Smooth muscle cell (in vitro differentiated cells): ENCODE results near the gene FRMD6. TPM values are rescaled to one million over a fixed set of nuclear protein-coding genes. Genes with fewer than 3 reads are reported as not detected.

Experiments
- DNase-seq: peaks from one replicate; lab custom pipeline; 2025; ENCODE audit not compliant: unreplicated experiment; lab: John Stamatoyannopoulos, UW
- H2AFZ ChIP-seq: fragments of 200-600 bp; sonication (generic); 2 replicates; pipeline ENCODE4 v1.6.0; 2016; ENCODE audit warnings: antibody characterized with exemption, low read depth, mild to moderate bottlenecking
- H3F3A ChIP-seq: fragments of 200-600 bp; sonication (generic); 2 replicates; pipeline ENCODE4 v1.6.0; 2017; ENCODE audit warnings: antibody characterized with exemption, low read depth
- H3K27ac ChIP-seq: fragments of 200-600 bp; sonication (generic); 2 replicates; pipeline ENCODE4 v1.5.1; 2016; ENCODE audit warnings: low read depth, mild to moderate bottlenecking
- H3K27me3 ChIP-seq: fragments of 200-600 bp; sonication (generic); 2 replicates; pipeline ENCODE4 v1.6.1; 2016; ENCODE audit warnings: low read depth, mild to moderate bottlenecking
- H3K36me3 ChIP-seq: fragments of 200-600 bp; sonication (generic); 2 replicates; pipeline ENCODE4 v1.5.1; 2016; ENCODE audit warnings: low read depth
- H3K4me1 ChIP-seq: fragments of 200-600 bp; sonication (generic); 2 replicates; pipeline ENCODE4 v1.5.1; 2016; ENCODE audit warnings: low read depth
- H3K4me2 ChIP-seq: fragments of 200-600 bp; sonication (generic); 2 replicates; pipeline ENCODE4 v1.6.0; 2016; ENCODE audit warnings: mild to moderate bottlenecking
- H3K4me3 ChIP-seq: fragments of 200-600 bp; sonication (generic); 2 replicates; pipeline ENCODE4 v1.5.1; 2016; ENCODE audit warnings: mild to moderate bottlenecking
- H3K79me2 ChIP-seq: fragments of 200-600 bp; sonication (generic); 2 replicates; pipeline ENCODE4 v1.6.0; 2016; ENCODE audit warnings: low read depth, mild to moderate bottlenecking
- H3K9ac ChIP-seq: fragments of 200-600 bp; sonication (generic); 2 replicates; pipeline ENCODE4 v1.6.0; 2016; ENCODE audit warnings: low read depth
- H3K9me3 ChIP-seq: fragments of 200-600 bp; sonication (generic); replicated peaks from 2 replicates; pipeline ENCODE4 v1.5.1; 2016; ENCODE audit warnings: low read depth
- H4K20me1 ChIP-seq: fragments of 200-600 bp; sonication (generic); 2 replicates; pipeline ENCODE4 v1.6.0; 2016; ENCODE audit warnings: low read depth
- CTCF ChIP-seq: fragments of 200-600 bp; sonication (generic); IDR thresholded peaks from 2 replicates; pipeline ENCODE4 v1.5.1; 2017; ENCODE audit warnings: borderline replicate concordance, mild to moderate bottlenecking, antibody characterized with exemption; ENCODE audit not compliant: insufficient read depth, poor library complexity, severe bottlenecking
- WGBS: methylation state at CpG from one replicate; pipeline ENCODE4 v1.1.7; 2016; ENCODE audit warnings: low lambda C conversion rate; 5-methylcytosine and 5-hydroxymethylcytosine counted together
- polyA plus RNA-seq: library from polyadenylated mRNA; unstranded; fragments of >200 nt; fragmentation: Nextera tagmentation; extraction: Ambion mirVana; gene quantifications from 2 replicates; pipeline ENCODE4 v1.2.1, GENCODE V29; 2016
- total RNA-seq: library from RNA; depleted of rRNA; stranded (reverse); fragments of >200 nt; gene quantifications from 2 replicates; pipeline ENCODE4 v1.2.3, GENCODE V29; 2014

Gene FRMD6
- total and polyA plus RNA-seq, 2 experiments from 2014 or later, result 254 to 564 TPM

GRCh38 chr14:51614707-51615106 is 37.0 kb upstream of the FRMD6 start:
- DNase-seq, result no peak
- Histone ChIP-seq H3K4me1 (no peaks in the 10 kb centered on the region), H3K4me2 (no peak overlapping the region), H3K9me3 (no peaks in the 10 kb centered on the region), H3K27ac (no peak overlapping the region), H3K27me3 (no peaks in the 10 kb centered on the region), H3K4me3 (no peak overlapping the region), H3K9ac (no peak overlapping the region), H2AFZ (no peak overlapping the region), H3K79me2 (peaks cover 4% of the 10 kb centered on the region), H4K20me1 (no peaks in the 10 kb centered on the region), H3F3A (no peaks in the 10 kb centered on the region), H3K36me3 (no peaks in the 10 kb centered on the region)
- TF ChIP-seq CTCF, result no peak

GRCh38 chr14:51616256-51616655 is 35.5 kb upstream of the FRMD6 start:
- H3K9ac ChIP-seq, result no peak overlapping the region
- no peak overlapping the region for H2AFZ ChIP-seq
- H3K36me3 ChIP-seq, result no peaks in the 10 kb centered on the region
- no peaks in the 10 kb centered on the region for H3F3A ChIP-seq
- no peaks in the 10 kb centered on the region for H3K4me1 ChIP-seq
- no peak for DNase-seq
- H3K4me3 ChIP-seq, result no peak overlapping the region
- no peaks in the 10 kb centered on the region for H4K20me1 ChIP-seq
- no peaks in the 10 kb centered on the region for H3K27me3 ChIP-seq
- H3K79me2 ChIP-seq, result peaks cover 4% of the 10 kb centered on the region
- H3K27ac ChIP-seq, result peak overlapping the region; percentile 37
- no peak for TF ChIP-seq CTCF
- WGBS, result 33% methylated on average over 1 of the region's 1 CpG
- H3K4me2 ChIP-seq, result peak overlapping the region; percentile 25
- H3K9me3 ChIP-seq, result no peaks in the 10 kb centered on the region

GRCh38 chr14:51616724-51617409 is 34.8 kb upstream of the FRMD6 start:
- no peak overlapping the region for H3K9ac ChIP-seq
- no peaks in the 10 kb centered on the region for H3K36me3 ChIP-seq
- no peak overlapping the region for H2AFZ ChIP-seq
- H3K4me2 ChIP-seq, result peak overlapping the region; percentile 53
- no peak for TF ChIP-seq CTCF
- DNase-seq, result no peak
- H3K27ac ChIP-seq, result peak overlapping the region; percentile 37
- H3K4me1 ChIP-seq, result no peaks in the 10 kb centered on the region
- no peaks in the 10 kb centered on the region for H3F3A ChIP-seq
- 44% methylated on average over 4 of the region's 4 CpGs for whole genome bisulfite sequencing
- H3K27me3 ChIP-seq, result no peaks in the 10 kb centered on the region
- no peaks in the 10 kb centered on the region for H3K9me3 ChIP-seq
- H3K4me3 ChIP-seq, result no peak overlapping the region
- H4K20me1 ChIP-seq, result no peaks in the 10 kb centered on the region
- H3K79me2 ChIP-seq, result peaks cover 3% of the 10 kb centered on the region

GRCh38 chr14:51619561-51619960 is 32.1 kb upstream of the FRMD6 start:
- WGBS, result 66% methylated on average over 4 of the region's 4 CpGs
- H3K4me2 ChIP-seq, result no peak overlapping the region
- no peaks in the 10 kb centered on the region for H4K20me1 ChIP-seq
- no peaks in the 10 kb centered on the region for H3F3A ChIP-seq
- H3K4me1 ChIP-seq, result no peaks in the 10 kb centered on the region
- H3K27me3 ChIP-seq, result no peaks in the 10 kb centered on the region
- H3K36me3 ChIP-seq, result no peaks in the 10 kb centered on the region
- H3K9ac ChIP-seq, result no peak overlapping the region
- H3K79me2 ChIP-seq, result no peaks in the 10 kb centered on the region
- TF ChIP-seq CTCF, result no peak
- H2AFZ ChIP-seq, result no peak overlapping the region
- no peaks in the 10 kb centered on the region for H3K9me3 ChIP-seq
- no peak overlapping the region for H3K4me3 ChIP-seq
- DNase-seq, result no peak
- no peak overlapping the region for H3K27ac ChIP-seq
